NCI-H345 treated with DMSO at 0.1 percent for 48 hours (cell line): ENCODE results near the gene EPB41L4B.
A peak's percentile ranks its signal among the peaks of the same experiment; 100 is the strongest.

Experiments used
- DNase-seq: peaks from one replicate; lab custom pipeline; 2025; ENCODE audit not compliant: unreplicated experiment; lab: John Stamatoyannopoulos, UW

EPB41L4B gene

DNA sequence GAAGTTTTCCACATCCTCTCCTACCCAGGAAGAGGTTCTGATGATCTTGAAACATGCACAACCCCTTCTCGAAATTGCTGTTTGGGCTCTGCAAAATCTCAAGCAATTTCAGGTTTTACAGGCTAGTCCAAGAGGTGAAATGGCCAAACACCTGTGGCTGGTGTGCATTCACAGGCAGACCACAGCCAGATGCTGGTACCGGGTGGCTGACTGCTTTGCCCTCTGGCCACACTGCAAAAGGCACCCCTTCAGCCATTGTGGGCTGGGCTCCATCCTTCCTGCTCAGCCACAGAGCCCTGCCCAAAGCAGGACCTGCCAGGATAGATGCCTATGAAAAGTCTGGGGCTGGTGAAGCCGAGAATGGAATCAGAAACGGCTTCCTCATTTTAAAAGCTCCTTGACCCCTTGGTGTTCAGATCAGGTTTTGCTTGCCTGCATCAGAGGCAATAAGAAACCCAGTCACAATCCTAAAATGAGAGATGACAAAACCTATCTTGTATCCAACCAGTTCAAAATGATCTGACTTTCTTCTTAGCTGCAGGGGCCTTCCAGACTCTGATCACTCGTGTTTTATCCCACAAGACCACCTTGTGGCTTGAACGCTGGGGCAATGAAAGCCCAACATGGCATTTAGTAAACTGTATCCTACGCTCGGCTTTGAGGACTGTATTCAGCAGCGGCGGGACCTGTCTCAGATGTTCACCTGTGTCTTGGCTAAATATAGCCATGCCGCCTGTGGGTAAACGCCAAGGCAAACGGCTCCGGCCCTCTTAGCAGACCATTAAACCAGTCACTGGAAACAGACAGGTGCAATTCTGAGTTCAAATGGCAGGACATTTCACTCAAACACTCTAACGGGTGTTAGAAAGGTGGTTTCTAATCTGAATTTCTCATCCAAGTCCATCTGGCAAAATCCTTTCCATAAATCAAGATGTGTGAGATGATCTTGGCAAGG lies 49.6 kb downstream of the EPB41L4B start:
- DNase-seq: no peak

DNA sequence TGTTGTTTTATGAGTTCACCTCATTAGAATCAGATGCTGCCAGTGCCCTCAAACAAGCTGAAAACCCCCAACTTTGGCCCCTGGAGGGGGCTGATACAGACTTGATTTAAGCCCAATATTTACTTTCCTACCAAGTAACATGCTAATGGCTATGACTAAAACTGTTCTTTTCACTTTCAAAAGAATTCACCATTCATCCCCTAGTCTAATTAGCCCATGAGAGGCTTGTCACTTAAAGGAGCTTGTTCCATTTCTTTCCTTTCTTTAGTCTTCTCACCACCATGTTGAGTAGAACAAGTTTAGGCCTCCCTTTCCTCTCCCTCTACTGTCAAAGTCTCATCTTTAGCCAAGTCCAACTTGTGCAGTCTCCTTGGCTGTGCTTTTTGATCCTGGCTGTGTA lies 50.4 kb downstream of the EPB41L4B start:
- no peak for DNase-seq

DNA sequence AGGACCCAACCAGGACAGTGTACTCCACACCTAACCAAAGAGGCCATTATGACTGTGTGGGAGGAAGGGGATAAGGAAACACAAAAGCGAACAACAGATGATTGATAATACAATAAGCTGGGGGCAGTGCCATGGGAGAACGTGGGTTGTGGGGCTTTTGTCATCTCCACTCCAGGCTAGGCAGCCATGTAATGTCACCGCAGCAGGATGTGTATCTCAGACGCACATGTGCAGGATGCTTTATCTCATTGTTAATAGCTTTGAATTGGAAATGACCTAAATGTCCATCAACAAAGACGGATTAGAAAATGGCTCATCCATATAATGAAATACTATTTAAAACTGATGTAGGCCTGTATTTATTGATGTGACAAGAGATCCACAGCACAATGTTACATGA lies 51.0 kb downstream of the EPB41L4B start:
- no peak for DNase-seq

DNA sequence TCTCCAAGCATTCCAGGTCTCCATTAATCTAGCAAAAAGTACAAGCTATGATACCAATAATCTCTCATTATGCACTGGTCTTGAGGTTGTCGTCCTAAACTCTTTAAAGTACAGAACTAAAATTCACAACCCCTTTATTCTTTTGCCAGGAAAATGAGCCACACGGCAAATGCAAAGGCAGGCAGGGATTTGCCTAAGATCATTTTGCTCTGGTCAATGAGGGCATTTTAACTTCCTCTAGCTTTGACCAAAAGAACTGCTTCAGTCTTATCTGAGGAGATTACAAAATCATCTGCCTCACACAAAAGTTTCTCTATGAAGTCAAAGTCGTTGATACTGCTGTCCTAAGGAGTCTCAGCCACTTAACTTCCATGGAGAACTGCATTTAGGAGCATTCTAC lies 51.8 kb downstream of the EPB41L4B start:
- no peak for DNase-seq

DNA sequence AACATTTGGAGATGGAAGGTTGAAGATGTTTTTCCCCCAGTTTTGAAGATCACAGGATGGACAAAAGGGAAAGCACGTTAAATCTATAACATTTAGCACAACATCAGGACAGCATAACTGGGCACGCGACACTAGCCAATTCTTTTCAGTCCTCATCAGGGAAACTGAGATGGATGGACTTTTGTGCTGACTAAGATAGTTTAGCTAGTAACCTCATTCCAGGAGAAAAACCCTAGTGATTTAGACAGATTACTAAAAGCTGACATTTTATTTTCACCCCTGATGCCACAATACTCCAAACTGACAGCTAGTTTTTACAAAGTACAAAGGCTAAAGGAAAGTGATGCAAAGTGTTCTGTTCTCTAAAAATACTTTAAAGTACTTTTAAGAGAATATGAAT lies 53.3 kb downstream of the EPB41L4B start:
- DNase-seq: no peak

DNA sequence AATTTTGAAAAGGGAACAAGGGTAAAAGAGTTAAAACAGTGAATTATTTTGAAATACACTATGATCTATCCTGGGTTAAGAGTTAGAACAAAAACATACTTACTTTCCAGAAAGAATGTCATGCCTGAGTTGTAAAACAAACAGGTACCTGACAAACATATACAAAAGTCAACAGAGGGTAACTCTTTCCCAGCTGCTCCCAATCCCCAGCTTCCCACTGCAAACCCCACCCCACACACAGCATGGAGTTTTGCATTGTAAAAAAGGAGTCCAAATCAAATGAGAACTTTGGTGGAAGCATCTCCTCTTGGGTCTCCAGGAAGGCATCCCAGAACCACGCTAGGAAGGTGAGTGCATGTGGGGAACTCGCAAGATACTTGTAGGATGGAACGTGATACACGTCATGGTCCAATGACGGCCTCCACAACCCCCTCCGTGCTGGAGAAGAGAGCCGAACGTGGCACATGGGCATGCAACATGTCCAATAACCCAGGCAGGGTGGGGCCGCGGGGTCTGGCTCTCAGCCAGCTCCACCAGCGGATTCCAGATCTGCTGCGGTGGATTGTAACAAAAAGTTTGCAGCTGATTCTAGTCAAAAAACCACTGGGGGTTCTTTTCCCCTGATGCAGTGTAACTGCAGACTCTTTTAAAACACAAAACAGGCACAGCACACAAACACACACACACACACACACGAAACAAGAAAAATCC lies 55.8 kb downstream of the EPB41L4B start:
- peak; percentile 93 for DNase-seq

DNA sequence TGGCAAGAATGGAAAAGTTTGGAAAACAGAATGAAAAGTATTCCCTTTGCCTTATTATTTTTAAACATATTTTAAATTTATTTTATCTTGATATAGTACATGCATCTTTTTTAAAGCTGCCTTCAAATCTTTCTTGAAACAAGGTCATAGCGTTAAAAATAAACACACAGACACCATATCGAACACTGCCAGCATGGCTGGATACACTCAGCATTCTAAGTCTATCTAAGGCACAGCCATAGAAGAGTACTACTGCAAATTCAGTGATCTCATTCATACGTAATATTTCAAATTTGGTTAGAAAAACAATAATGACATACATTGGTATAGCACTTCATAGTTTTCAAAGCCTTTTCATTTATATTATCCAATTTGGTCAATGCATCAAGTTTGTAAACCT lies 57.5 kb downstream of the EPB41L4B start:
- DNase-seq: no peak

DNA sequence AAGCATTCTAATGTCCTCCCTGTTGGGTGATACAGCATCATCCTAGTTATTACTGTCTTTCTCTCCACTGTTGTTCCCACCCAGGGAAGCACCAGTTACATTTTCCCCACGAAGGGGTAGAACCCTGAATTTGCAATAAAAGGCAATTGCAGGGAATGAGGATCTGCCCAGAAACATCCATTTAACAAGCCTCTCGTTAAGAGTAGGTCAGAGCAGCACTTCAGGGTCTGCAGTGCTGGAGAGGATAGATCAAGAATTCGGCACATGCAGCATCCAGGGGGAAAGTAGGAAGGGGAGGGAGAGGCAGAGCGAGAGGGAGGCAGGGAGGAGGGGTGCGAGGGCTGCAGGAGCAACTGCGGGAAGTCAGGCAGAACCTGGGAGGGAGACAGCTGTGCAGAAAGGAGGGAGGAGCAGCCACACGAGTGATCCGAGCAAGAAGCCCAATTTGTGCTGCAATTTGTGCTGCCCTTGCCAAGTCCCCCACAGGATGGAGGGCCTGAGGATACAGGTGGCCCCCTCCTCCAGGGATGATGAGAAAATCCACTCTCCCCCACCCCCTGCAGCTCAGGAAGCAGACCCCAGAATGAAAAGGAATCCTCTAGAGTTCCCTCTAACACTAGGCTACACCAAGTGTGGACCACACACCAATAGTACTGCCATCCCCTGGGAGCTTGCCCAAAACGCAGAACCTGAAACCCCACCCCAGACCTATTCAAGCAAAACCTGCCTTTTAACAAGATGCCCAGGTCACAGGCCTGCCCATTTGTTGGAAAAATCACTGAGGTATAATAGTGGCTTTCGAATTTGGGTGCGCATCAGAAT lies 62.2 kb downstream of the EPB41L4B start:
- DNase-seq: peak; percentile 60

DNA sequence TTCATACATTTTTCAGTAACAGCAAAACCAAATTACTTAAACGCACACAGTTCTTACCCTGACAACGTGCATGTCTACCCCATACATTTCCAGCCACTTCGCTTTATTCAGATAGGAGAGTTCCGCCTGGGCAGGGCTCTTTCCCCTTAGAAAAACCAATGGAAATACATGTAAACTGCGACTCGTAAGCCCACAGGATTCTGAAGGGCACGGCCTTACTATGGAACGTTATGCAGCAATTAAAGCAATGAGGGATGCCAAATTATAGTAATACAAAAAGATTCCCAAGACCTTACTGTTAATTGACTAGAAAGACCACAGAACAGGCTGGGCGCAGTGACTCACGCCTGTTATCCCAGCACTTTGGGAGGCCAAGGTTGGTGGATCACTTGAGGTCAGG lies 64.5 kb downstream of the EPB41L4B start:
- no peak for DNase-seq

DNA sequence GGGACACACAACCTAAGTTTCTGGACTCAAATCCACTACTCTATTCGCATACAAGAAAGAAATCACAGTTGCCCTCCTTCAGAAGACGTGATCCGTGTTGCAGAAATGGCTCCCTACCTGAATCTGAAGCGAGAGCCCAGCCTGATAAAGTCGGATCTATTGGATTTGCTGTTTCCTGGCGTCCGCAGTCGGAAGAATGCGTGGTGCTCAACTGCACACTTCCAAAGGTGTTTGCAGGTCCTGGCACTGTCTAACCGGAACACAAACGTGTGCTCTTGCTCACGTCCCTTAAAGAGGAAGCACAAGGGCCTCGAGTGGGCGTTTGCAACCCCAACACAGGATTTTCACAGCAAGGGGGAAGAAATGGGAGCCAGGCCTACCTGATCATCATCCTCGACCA lies 65.5 kb downstream of the EPB41L4B start:
- DNase-seq: no peak

DNA sequence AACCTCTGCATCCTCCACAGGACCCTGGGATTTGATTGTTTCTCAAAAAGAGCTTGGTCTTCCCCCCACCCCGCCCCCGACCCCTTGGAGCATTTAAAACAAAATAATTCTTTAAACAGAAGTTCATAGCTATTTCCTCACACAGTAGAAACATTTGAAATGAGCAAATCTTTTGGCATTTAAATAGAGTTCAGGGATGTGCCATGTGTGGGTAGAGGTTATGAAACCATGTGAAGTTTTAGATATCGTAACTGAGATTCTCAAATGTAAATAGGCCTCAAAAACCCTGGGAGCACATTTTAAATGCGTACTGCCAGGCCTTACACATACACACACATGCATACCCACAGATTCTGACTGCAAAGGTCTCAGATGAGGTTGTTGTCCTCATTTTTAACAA lies 66.5 kb downstream of the EPB41L4B start:
- DNase-seq: no peak

DNA sequence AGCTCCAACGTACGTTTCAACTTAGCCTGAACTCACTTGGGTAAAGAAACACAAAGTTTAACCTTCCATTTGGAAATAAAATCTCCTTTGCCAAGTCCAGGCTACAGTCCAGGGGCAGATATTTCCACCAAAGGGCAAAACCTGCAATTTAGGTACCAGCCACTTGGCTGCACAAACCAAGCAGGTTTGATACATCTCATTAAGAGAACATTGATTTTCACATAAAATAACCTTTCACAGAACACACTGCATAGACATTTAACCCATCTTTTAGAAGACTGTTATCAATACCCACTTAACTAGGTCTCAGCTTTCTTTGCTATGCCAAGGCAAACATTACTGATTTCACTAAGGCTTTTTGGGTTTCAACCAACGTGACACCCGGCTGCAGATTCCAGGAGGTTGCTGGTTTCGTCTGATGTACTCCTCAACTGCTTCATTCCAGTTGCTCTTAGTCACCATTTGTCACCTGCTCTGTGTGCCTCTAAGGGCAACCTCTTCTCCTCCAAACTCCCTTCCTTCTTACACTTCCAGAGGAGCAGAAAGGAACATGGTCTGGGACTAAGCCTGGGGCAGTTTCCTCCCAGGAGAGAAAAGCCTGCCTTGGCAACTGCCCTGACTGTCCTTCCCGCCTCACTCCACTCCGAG lies 67.1 kb downstream of the EPB41L4B start:
- DNase-seq: no peak

DNA sequence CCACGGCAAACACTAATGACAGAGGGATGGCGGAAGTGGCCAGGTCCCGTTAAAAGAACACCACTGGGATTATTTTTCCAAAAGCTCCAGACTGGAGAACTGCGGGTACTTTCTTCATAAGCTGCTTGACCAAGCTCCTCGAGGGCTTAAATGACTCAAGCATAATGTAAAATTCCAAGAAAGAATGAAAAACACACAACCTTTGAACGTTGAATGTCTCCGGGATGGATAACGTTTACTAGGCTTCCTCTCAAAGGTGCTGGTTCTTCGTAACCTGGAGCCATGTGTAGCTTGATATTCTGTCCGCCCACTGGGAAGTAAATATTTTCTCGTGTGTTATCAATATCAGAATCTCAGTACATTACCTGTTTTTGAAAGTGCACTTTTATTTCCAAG lies 67.6 kb downstream of the EPB41L4B start:
- no peak for DNase-seq

DNA sequence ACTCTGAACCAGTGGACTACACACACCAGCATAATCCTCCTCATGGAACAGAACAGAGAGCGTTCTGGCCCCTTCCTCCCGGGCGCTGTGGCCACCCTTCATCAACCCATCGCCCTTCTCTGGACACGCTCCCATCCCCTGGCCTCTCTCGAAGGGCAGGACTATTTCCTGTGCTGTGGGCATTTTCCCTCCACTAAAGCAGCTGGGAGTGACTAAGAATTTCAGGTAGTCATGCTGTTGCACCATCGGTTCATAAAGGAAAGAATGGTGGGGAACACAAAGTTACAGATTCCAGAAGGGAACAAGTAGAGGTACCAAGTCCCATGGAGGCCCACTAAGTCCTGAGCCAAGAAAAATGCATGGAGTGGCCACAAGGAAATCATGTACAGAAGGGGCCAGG lies 68.6 kb downstream of the EPB41L4B start:
- DNase-seq: no peak

DNA sequence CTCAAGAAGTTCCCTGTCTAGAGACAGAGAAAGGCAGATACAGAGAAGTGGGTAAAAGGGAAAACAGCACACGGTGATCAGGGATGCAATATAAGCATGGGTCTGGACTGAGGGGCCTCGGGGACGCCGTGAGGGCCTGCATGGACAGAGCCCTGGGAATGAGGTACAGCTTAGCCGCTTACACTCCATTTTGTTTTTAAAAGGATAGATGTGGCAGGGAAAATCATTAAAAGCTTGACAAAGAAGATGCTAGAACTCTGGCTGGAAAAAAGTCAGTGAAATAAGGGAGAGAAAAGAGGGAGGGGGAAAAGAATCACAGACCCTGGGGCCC lies 69.1 kb downstream of the EPB41L4B start:
- peak; percentile 25 for DNase-seq

DNA sequence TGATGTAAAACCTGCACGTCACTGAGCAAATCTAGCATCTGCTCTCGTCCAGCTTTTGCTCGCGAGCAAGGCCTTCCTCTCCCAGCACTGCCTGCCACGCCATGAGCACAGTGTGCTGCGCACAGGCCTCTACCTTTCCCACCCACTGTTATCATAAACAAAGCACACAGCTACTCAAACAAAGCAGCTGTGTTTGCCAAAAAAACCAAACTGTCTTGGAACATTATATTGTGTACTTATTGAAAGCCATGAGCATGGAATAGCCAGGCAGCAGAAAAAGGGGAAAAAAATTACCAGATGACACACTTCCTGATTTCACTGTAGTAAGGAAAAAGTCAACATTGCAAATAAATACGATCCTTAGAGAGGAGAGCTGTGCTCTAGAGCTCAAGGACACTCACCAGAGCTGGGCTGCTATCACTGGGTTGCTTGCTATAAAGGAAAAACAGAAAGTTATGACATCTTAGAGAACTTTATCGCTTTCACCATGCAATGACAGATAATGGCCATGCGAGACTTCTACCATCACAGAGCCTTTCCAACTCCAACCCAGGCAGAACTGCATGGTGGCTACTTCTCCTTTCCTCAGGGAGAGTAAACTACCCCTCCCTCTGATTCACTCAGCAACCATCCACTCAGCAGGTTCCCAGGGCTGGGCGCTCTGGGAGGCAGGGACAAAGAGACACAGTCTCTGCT lies 69.6 kb downstream of the EPB41L4B start:
- DNase-seq: peak; percentile 96

DNA sequence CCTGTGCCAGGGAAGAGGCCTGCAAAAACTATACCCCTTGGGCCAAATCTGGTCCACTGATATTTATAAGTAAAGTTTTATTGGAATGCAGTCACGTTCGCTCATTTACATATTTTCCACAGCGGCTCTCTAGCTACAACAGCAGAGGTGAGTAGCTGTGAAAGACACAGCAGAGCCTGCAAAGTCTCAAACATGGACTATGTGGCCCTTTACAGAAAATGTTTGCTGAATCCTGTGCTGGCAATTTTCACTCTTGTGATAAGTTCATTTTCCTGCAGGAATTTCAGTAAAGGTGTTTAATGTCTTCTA lies 70.1 kb downstream of the EPB41L4B start:
- DNase-seq: no peak

DNA sequence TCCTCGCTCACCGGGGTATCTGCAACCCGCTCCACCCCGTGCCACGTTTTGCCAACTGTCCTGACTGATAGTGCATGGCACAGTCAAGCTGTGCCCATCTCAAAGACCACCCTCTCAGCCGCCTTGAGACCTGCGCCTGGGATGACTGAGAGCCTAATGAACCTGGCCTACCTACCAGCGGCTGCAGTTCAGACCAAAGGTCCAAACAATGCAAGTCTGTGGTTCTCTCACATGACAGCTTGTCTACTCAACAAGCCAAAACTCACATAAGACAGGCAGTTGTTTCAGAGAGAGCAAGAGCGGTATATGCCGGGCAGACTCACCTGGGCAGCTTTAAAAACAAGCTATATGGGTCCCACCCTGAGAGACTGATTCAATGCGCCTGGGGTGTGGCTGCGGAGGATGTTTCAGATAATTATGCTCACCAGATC lies 70.5 kb downstream of the EPB41L4B start:
- no peak for DNase-seq

DNA sequence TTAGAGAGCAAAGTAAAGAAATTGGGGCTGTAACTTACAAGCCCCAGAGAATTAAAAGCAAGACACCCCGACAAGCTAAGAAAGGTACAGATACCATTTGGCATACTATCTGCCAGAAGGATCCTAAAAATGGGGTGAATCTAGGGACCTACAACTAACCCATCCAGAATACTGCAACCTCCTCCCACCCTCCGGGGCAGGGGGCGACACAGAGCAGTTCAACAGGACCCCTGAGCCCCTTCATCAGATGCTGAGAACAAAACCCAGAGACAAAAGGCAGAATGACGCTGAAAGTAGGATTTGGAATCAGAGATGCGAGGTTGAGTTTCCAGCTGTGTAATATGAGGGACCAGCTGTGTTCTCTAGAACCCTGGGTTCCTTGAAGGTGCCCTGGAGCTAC lies 71.2 kb downstream of the EPB41L4B start:
- DNase-seq: no peak

DNA sequence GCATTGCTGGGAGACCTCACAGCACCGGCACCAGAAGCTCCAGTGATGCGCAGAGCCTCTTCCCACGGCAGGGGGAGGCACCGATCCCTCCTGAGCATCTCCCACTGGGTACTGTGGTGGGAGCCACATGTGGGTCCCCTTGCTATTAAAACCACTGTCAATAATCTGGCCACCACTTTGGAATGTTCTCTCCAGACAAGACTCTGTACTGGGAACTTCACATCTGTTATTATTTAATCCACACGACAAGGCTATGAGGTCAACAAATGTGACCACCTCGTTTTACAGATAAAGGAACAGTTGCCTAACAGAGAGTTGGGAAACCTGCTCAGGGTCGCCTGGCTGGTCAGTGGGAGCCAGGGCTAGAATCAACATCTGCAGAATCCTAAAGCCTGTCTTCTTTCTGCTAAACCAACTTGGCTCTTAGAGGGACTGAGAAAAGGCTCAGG lies 72.7 kb downstream of the EPB41L4B start:
- no peak for DNase-seq

DNA sequence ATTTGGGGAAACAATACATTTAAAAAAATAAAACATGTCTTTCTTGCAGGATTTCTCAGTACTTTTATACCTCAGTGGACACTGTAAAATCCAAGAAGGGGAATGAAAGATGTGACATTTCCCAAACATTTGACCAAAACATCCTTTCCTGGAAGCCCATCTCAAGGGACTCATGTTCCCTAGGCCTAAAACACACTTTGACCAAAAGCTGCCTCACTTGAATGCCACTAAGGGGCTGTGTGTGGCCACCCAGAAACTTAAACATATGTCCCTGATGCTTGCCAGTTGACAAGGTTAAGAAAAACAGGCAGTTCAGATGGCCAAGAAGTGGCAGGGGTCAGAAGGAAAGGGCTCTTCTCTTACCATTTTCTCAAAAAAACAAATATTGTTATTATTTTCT lies 73.6 kb downstream of the EPB41L4B start:
- DNase-seq: no peak
